HG03565 (cell line): ENCODE measurements around the gene KCTD13.
"Not testable (repeated sequence)": the region's sequence is repeated elsewhere in the genome, so short reads cannot be mapped to it uniquely, and the experiment has no call there.

ENCODE experiments used
- ATAC-seq: cut with Tn5 transposase; IDR thresholded peaks from one replicate; pipeline ENCODE4 v1.9.1; 2021; ENCODE audit warnings: mild to moderate bottlenecking, moderate library complexity; ENCODE audit not compliant: unreplicated experiment

KCTD13 gene

GRCh38 chr16:29883987-29884386 is 42.0 kb downstream of the KCTD13 start:
- no peak for ATAC-seq

- no peak for ATAC-seq
Measured at GRCh38 chr16:29881050-29881449, 45.0 kb downstream of the KCTD13 start.

- ATAC-seq = no peak
Measured at GRCh38 chr16:29878172-29878571, 47.9 kb downstream of the KCTD13 start.

- no peak for ATAC-seq
Measured at GRCh38 chr16:29877266-29877961, 48.6 kb downstream of the KCTD13 start.

GRCh38 chr16:29876594-29877249 is 49.3 kb downstream of the KCTD13 start:
- ATAC-seq = no peak

- ATAC-seq = no peak
Measured at GRCh38 chr16:29876217-29876593, 49.8 kb downstream of the KCTD13 start.

GRCh38 chr16:29875206-29875605 is 50.8 kb downstream of the KCTD13 start:
- ATAC-seq = no peak

- no peak for ATAC-seq
Measured at GRCh38 chr16:29873319-29873718, 52.7 kb downstream of the KCTD13 start.

GRCh38 chr16:29871822-29872546 is 54.0 kb downstream of the KCTD13 start:
- no peak for ATAC-seq

GRCh38 chr16:29869067-29869466 is 57.0 kb downstream of the KCTD13 start:
- ATAC-seq = not testable (repeated sequence)

GRCh38 chr16:29868396-29869009 is 57.5 kb downstream of the KCTD13 start:
- no peak for ATAC-seq

- ATAC-seq = no peak
Measured at GRCh38 chr16:29864205-29864604, 61.8 kb downstream of the KCTD13 start.

GRCh38 chr16:29863669-29863984 is 62.4 kb downstream of the KCTD13 start:
- ATAC-seq = no peak

GRCh38 chr16:29862884-29863668 is 63.0 kb downstream of the KCTD13 start, which contains the start of gene CDIPT:
Gene CDIPT, minus strand, starts transcription at chr16:29863226. Its CDS starts 369 bp downstream, at chr16:29862857.
- ATAC-seq = peak; percentile 91

GRCh38 chr16:29862383-29862883 is 63.6 kb downstream of the KCTD13 start:
- ATAC-seq = no peak

- no peak for ATAC-seq
Measured at GRCh38 chr16:29860218-29860617, 65.8 kb downstream of the KCTD13 start.

GRCh38 chr16:29858974-29859373 is 67.1 kb downstream of the KCTD13 start:
- no peak for ATAC-seq

- no peak for ATAC-seq
Measured at GRCh38 chr16:29858149-29858849, 67.7 kb downstream of the KCTD13 start.

GRCh38 chr16:29857133-29857760 is 68.8 kb downstream of the KCTD13 start:
- ATAC-seq = no peak
